Fibroblast of lung (primary cell): ENCODE results near the gene GPR137C. TPM values are rescaled to one million over a fixed set of nuclear protein-coding genes. Genes with fewer than 3 reads are reported as not detected.

Experiments
- DNase-seq, 2 donors: peaks; one replicate each; pipeline versions ENCODE4 v3.0.0 to v3.0.0-alpha.2; 2010; ENCODE audit warnings: low read depth in 2 of 2
- H2AFZ ChIP-seq: 2 replicates; pipeline ENCODE4 v1.5.1; 2012; ENCODE audit warnings: low read length, control low read depth, inconsistent platforms
- H3K27ac ChIP-seq: 2 replicates; pipeline ENCODE4 v1.5.1; 2011; ENCODE audit warnings: low read length, control low read depth; ENCODE audit not compliant: insufficient read depth
- H3K27me3 ChIP-seq: 2 replicates; pipeline ENCODE4 v1.5.1; 2011; ENCODE audit warnings: mild to moderate bottlenecking, low read length; ENCODE audit not compliant: control insufficient read depth, insufficient read depth
- H3K36me3 ChIP-seq: 2 replicates; pipeline ENCODE4 v1.5.1; 2011; ENCODE audit warnings: low read length; ENCODE audit not compliant: control insufficient read depth, insufficient read depth
- H3K4me1 ChIP-seq: 2 replicates; pipeline ENCODE4 v1.5.1; 2011; ENCODE audit warnings: low read length; ENCODE audit not compliant: control insufficient read depth, insufficient read depth; ENCODE audit errors: extremely low read depth
- H3K4me2 ChIP-seq: 2 replicates; pipeline ENCODE4 v1.5.1; 2011; ENCODE audit warnings: low read length, control low read depth; ENCODE audit not compliant: insufficient read depth; ENCODE audit errors: extremely low read depth
- H3K4me3 ChIP-seq, 4 experiments: fragments of 200-600 bp in 1 of 4; sonication (generic) in 1 of 4; replicated peaks in 1 of 4; 2 replicates each; pipeline ENCODE4 v1.5.1; 2011 to 2016; ENCODE audit warnings: low read length in 4 of 4, low read depth in 3 of 4, mild to moderate bottlenecking in 3 of 4, control low read depth in 2 of 4, inconsistent platforms in 1 of 4, mixed read lengths in 1 of 4; ENCODE audit not compliant: insufficient read depth in 1 of 4; ENCODE audit errors: control extremely low read depth in 1 of 4
- H3K79me2 ChIP-seq: 2 replicates; pipeline ENCODE4 v1.5.1; 2012; ENCODE audit warnings: mild to moderate bottlenecking, low read length, inconsistent platforms; ENCODE audit not compliant: control insufficient read depth, insufficient read depth
- H3K9ac ChIP-seq: 2 replicates; pipeline ENCODE4 v1.5.1; 2011; ENCODE audit warnings: mild to moderate bottlenecking, low read length, control low read depth; ENCODE audit not compliant: insufficient read depth
- H3K9me3 ChIP-seq: 2 replicates; pipeline ENCODE4 v1.5.1; 2012; ENCODE audit warnings: low read depth, low read length; ENCODE audit not compliant: control insufficient read depth, insufficient read depth
- H4K20me1 ChIP-seq: 2 replicates; pipeline ENCODE4 v1.5.1; 2011; ENCODE audit warnings: low read length; ENCODE audit not compliant: control insufficient read depth, insufficient read depth; ENCODE audit errors: extremely low read depth
- EZH2 ChIP-seq: IDR thresholded peaks from 2 replicates; pipeline ENCODE4 v1.5.1; 2012; ENCODE audit warnings: low read length, control low read depth, mild to moderate bottlenecking; ENCODE audit errors: missing control alignments
- polyA plus RNA-seq, 2 donors: library from polyadenylated mRNA; depleted of rRNA in 1 of 2; stranded (reverse) in 1 of 2; unstranded in 1 of 2; fragments of >200 nt; gene quantifications; 2 replicates each; pipeline ENCODE4 v1.2.1, GENCODE V29; 2011 to 2012; ENCODE audit warnings: missing spikeins in 1 of 2
- total RNA-seq: library from RNA; depleted of rRNA; stranded (reverse); fragments of >200 nt; gene quantifications from 2 replicates; pipeline ENCODE4 v1.2.1, GENCODE V29; 2014
- TF ChIP-seq, protein P1 (sequence below), 2 donors: IDR thresholded peaks in 1 of 2; conservative IDR thresholded peaks in 1 of 2; 1 replicate in 1 of 2; 2 replicates in 1 of 2; pipeline ENCODE4 v1.5.1; 2011 to 2012; ENCODE audit warnings: low read length in 2 of 2, control low read depth in 1 of 2, inconsistent platforms in 1 of 2, low read depth in 1 of 2, mild to moderate bottlenecking in 1 of 2

The GPR137C gene
- total and polyA plus RNA-seq, 2 donors (not counting 1 experiment from before 2014, with no cell fraction given) = 0.37 to 0.50 TPM

DNA sequence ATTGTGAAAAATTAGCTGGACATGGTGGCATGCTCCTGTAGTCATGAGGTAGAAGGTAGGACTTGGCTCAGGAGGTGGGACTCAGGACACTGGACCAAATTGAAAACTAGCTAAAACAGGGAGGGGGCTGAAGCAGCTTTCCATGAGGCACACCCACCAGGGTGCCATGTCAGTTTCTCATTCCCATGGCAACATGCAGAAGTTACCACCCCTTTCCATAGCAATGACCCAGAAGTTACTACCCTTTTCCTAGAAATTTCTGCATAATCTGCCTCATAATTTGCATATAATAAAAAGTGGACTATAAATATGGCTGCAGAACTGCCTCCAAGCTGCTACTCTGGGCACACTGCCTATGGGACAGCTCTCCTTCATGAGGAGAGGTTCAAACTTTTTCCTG lies 104.3 kb downstream of the GPR137C start:
- peaks cover 2% of the 10 kb centered on the region for H3K36me3 ChIP-seq
- no peak overlapping the region for H3K9ac ChIP-seq
- no peaks in the 10 kb centered on the region for H3K4me1 ChIP-seq
- DNase-seq = no peak
- H3K4me2 ChIP-seq = no peak overlapping the region
- H3K27me3 ChIP-seq = no peaks in the 10 kb centered on the region
- no peaks in the 10 kb centered on the region for H3K9me3 ChIP-seq
- TF ChIP-seq, protein P1, sequence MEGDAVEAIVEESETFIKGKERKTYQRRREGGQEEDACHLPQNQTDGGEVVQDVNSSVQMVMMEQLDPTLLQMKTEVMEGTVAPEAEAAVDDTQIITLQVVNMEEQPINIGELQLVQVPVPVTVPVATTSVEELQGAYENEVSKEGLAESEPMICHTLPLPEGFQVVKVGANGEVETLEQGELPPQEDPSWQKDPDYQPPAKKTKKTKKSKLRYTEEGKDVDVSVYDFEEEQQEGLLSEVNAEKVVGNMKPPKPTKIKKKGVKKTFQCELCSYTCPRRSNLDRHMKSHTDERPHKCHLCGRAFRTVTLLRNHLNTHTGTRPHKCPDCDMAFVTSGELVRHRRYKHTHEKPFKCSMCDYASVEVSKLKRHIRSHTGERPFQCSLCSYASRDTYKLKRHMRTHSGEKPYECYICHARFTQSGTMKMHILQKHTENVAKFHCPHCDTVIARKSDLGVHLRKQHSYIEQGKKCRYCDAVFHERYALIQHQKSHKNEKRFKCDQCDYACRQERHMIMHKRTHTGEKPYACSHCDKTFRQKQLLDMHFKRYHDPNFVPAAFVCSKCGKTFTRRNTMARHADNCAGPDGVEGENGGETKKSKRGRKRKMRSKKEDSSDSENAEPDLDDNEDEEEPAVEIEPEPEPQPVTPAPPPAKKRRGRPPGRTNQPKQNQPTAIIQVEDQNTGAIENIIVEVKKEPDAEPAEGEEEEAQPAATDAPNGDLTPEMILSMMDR (conservative IDR thresholded peaks at IDR 0.05 in 1 of 2, IDR thresholded peaks at IDR 0.05 in 1 of 2; ENCODE audit: low read depth in 1 of 2, low read length in 2 of 2) = no peak
- no peak for TF ChIP-seq EZH2
- no peak overlapping the region for H3K27ac ChIP-seq
- H3K4me3 ChIP-seq = no peak overlapping the region
- no peak overlapping the region for H2AFZ ChIP-seq
- H4K20me1 ChIP-seq = no peaks in the 10 kb centered on the region
- H3K79me2 ChIP-seq = no peaks in the 10 kb centered on the region

DNA sequence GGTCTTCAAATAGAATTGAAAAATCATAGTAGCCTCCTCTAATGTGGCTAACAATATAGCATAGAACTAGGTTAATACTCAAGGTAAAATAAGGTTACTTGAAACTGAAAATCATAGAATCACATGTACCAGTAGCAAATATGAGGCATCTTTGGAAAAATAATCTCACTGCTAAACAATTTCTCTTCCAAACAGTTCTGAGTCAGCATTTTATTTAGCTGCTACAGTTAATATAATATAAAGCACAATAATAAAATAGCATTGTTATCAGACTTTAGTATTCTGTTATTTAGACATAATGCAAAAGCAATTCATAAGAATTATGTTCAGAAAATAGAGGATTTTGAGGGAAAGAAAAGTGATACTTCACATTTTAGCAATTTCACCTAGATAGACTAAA lies 107.7 kb downstream of the GPR137C start:
- no peaks in the 10 kb centered on the region for H3K9me3 ChIP-seq
- TF ChIP-seq, protein P1 (conservative IDR thresholded peaks at IDR 0.05 in 1 of 2, IDR thresholded peaks at IDR 0.05 in 1 of 2; ENCODE audit: low read depth in 1 of 2, low read length in 2 of 2) = no peak
- TF ChIP-seq EZH2 = no peak

DNA sequence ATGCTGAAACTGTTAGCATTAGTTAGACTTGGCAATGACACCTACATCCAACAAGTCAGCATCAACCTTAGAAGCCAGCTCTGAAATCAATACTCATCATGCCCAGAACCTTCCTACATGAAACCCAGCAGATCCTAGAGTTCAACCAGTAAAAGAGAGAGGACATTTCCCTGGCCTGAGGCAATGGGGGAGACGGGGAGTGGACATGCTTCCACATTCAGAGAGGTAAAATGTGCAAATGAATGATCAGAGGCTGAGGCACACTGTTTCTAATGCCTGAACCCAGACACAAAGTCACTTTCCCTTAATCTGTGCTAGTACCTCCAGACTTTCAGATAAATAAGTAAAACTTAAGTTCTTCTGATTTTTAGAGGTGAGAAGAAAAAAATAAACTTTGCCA lies 108.2 kb downstream of the GPR137C start:
- Histone ChIP-seq H3K4me2 (no peak overlapping the region), H3K27ac (no peak overlapping the region), H3K4me1 (no peaks in the 10 kb centered on the region), H4K20me1 (no peaks in the 10 kb centered on the region), H3K36me3 (no peaks in the 10 kb centered on the region), H2AFZ (no peak overlapping the region), H3K9me3 (no peaks in the 10 kb centered on the region), H3K4me3 (no peak overlapping the region), H3K27me3 (no peaks in the 10 kb centered on the region), H3K9ac (no peak overlapping the region), H3K79me2 (no peaks in the 10 kb centered on the region)
- no peak for DNase-seq
- no peak for TF ChIP-seq EZH2
- TF ChIP-seq, protein P1 (conservative IDR thresholded peaks at IDR 0.05 in 1 of 2, IDR thresholded peaks at IDR 0.05 in 1 of 2; ENCODE audit: low read depth in 1 of 2, low read length in 2 of 2) = no peak

More for the DNA sequence above, 107.7 kb downstream of the GPR137C start:
- no peaks in the 10 kb centered on the region for H3K79me2 ChIP-seq
- H3K27ac ChIP-seq = no peak overlapping the region
- DNase-seq = no peak
- no peak overlapping the region for H3K9ac ChIP-seq
- H2AFZ ChIP-seq = no peak overlapping the region
- H3K36me3 ChIP-seq = no peaks in the 10 kb centered on the region
- no peak overlapping the region for H3K4me3 ChIP-seq
- H3K4me1 ChIP-seq = no peaks in the 10 kb centered on the region
- no peaks in the 10 kb centered on the region for H4K20me1 ChIP-seq
- no peak overlapping the region for H3K4me2 ChIP-seq
- no peaks in the 10 kb centered on the region for H3K27me3 ChIP-seq
